ENCODE results near the gene CFAP54. TPM values are rescaled to one million over a fixed set of nuclear protein-coding genes. Genes with fewer than 3 reads are reported as not detected.

The CFAP54 gene, protein sequence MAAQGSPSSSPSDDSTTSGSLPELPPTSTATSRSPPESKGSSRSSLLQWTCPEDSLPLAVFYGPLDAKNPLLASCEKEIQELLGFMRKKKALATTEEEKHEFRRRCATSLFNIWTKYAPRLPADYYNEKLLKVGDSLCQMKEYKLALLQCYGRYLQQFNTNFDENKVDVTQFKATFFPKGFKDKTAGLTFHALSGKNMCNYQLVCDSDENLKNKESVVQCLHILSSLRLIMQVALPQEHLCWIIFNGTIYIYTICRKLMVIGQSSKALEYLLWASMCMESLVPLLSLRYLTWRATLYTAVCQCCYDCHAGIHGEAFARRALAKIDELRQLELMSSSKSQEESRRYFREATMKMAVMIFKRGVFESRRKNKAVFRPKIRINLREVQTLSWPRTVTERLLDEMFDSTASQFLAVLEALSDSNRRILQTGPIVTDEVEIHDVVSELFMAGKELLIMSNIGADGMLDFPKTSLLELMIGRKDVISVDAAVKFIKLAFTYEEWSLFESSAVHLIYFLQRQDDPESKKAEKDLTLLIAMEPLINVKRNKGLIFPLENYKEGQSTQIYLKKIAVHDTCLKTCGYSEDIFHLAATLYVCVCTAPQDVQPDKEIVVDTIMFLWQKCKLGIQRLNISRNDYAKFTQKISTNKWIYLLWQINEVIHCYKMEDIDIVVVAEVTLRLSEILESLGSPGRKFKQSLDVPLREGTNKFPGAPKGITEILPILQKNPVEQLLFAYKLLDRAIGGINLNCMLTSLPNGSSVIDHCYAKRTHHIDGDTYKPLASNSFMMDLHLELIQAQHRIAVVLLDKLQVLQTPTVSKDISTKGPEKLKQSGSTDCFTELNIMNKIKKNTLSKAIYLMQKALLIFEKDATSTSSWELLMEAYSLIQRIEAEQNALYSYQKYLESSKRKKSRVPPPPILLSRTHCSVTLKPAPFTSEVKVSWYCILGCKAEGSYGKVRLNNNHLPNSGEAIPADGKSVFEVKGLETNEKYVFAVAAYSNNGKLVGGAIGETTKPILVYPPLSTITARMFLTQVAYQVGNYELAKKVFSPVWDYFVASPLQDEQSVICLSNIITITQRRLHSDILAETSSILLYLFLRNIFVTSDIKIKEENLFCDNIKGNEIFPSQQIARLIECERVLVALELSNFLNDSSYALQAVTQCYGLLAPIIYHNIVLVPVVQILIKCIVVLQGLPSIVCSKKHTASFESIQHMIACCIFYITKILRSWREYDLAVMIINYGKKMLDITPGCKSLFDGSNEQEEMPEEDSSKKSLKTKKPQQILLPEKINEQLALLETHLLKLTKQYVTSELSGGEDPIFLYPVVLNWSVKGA (N-terminal part only)
- under 1 TPM; 0.24 to 0.67 TPM for total RNA-seq

DNA sequence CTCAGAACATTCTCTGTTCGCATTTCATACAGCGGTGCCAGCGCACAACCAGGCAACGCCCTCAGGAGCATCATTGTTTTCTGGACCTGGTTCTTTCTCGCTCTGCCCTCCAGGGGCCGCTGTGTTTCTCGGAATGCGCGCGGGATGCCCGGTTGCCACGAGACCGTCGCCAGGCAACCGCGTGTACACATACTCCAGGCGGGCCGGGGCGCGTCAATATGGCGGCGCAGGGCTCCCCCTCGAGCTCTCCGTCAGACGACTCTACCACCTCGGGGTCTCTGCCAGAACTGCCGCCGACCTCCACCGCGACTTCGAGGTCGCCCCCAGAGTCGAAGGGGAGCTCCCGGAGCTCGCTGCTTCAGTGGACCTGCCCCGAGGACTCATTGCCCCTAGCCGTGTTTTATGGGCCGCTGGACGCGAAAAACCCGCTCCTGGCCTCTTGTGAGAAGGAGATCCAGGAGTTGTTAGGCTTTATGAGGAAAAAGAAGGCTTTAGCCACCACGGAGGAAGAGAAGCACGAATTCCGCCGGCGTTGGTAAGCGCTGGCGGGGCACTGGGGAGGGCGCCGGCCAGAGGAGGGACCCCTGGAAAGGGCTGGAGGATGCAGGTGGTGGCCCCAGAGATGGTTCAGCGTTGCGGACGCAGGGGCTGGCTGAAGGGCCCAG, at the start of gene CFAP54:
TSS of gene CFAP54 (plus strand) at position 186 of the 665 bp plus-strand sequence. CDS start at position 219, 33 bp downstream.
- peak; percentile 93 to 94 for DNase-seq
- peak; percentile 84 for ATAC-seq (replicated peaks in 1 of 2)
- peaks cover 8% of the 10 kb centered on the region for H3K27me3 Mint-ChIP-seq (ENCODE audit: low read depth)
- peaks cover 34% of the 10 kb centered on the region for H3K4me1 Mint-ChIP-seq (ENCODE audit: low read depth)
- no peak within 1 kb of the TSS for H3K27ac Mint-ChIP-seq
- H3K9me3 Mint-ChIP-seq: no peaks in the 10 kb centered on the region
- no peaks in the 10 kb centered on the region for H3K36me3 Mint-ChIP-seq (ENCODE audit: insufficient read depth in 2 of 2)
- peak within 1 kb of the TSS; percentile 93 for H3K4me3 Mint-ChIP-seq

DNA sequence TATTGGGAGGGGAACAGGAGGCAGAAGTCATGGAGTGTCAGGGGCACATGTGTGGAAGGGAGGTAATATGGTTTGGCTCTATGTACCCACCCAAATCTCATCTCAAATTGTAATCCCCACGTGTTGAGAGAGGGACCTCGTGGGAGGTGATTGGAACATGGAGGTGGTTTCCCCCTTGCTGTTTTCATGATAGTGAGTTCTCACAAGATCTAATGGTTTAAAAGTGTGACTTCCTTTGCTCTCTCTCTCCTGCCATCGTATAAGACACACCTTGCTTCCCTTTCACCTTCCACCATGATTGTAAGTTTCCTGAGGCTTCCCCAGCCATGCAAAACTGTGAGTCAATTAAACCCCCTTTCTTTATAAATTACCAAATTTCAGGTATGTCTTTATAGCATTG, 47.6 kb upstream of the CFAP54 start:
- Mint-ChIP-seq H3K27me3 (ENCODE audit: low read depth) (no peaks in the 10 kb centered on the region), H3K9me3 (peaks cover 0 to 3% of the 10 kb centered on the region in 2 donors), H3K4me3 (peak overlapping the region in 1 of 2 donors; percentile 32), H3K4me1 (ENCODE audit: low read depth) (peaks cover 66% of the 10 kb centered on the region), H3K27ac (peak overlapping the region; percentile 55), H3K36me3 (ENCODE audit: insufficient read depth in 2 of 2) (peaks cover 0 to 1% of the 10 kb centered on the region in 2 donors)
- ATAC-seq (replicated peaks in 1 of 2): no peak
- no peak for DNase-seq

DNA sequence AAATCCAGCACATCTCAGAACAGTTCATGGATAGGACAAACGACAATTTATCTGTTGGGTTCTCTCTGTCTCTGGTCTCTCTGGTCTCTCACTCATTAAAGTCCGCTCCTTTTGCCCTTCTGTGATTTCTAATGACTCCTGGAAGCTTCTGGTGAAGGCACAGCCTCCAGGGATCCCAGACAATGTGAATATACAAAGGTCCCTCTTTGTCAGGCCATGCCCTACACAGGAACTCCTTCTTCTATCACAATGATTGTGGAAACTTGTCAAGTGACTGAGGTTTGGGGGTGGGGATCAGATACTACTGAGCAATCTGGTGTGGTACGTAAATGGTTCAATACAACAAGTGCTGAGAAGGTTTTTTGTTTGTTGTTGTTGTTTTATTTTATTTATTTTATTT, 46.5 kb upstream of the CFAP54 start:
- H3K4me3 Mint-ChIP-seq: no peak overlapping the region
- no peaks in the 10 kb centered on the region for H3K27me3 Mint-ChIP-seq (ENCODE audit: low read depth)
- H3K9me3 Mint-ChIP-seq: peaks cover 0 to 3% of the 10 kb centered on the region in 2 donors
- no peak overlapping the region for H3K27ac Mint-ChIP-seq
- DNase-seq (no peak), ATAC-seq (replicated peaks in 1 of 2) (no peak)
- peaks cover 60% of the 10 kb centered on the region for H3K4me1 Mint-ChIP-seq (ENCODE audit: low read depth)
- H3K36me3 Mint-ChIP-seq (ENCODE audit: insufficient read depth in 2 of 2): peaks cover 0 to 1% of the 10 kb centered on the region in 2 donors

DNA sequence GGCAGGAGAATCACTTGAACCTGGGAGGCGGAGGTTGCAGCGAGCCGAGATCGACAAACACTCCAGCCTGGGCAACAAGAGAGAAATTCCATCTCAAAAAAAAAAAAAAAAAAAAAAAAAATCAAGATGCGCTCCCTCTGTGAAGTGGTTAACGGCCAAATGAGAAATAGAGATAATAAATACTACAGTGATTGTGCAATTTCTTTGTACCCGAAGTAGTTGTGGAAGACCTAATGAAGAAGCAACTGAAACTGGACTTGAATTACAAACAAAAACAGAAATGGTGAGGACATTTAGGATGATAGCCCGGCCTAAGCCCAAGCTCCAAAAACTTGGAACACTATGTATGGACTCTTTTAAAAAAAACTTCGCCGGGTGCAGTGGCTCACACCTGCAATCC, 45.0 kb upstream of the CFAP54 start:
- peaks cover 55% of the 10 kb centered on the region for H3K4me1 Mint-ChIP-seq (ENCODE audit: low read depth)
- peak overlapping the region in 1 of 2 donors; percentile 66 for H3K4me3 Mint-ChIP-seq
- H3K27ac Mint-ChIP-seq: no peak overlapping the region
- H3K36me3 Mint-ChIP-seq (ENCODE audit: insufficient read depth in 2 of 2): peaks cover 0 to 1% of the 10 kb centered on the region in 2 donors
- H3K27me3 Mint-ChIP-seq (ENCODE audit: low read depth): no peaks in the 10 kb centered on the region
- ATAC-seq (replicated peaks in 1 of 2) (no peak), DNase-seq (no peak)
- peaks cover 0 to 3% of the 10 kb centered on the region in 2 donors for H3K9me3 Mint-ChIP-seq

DNA sequence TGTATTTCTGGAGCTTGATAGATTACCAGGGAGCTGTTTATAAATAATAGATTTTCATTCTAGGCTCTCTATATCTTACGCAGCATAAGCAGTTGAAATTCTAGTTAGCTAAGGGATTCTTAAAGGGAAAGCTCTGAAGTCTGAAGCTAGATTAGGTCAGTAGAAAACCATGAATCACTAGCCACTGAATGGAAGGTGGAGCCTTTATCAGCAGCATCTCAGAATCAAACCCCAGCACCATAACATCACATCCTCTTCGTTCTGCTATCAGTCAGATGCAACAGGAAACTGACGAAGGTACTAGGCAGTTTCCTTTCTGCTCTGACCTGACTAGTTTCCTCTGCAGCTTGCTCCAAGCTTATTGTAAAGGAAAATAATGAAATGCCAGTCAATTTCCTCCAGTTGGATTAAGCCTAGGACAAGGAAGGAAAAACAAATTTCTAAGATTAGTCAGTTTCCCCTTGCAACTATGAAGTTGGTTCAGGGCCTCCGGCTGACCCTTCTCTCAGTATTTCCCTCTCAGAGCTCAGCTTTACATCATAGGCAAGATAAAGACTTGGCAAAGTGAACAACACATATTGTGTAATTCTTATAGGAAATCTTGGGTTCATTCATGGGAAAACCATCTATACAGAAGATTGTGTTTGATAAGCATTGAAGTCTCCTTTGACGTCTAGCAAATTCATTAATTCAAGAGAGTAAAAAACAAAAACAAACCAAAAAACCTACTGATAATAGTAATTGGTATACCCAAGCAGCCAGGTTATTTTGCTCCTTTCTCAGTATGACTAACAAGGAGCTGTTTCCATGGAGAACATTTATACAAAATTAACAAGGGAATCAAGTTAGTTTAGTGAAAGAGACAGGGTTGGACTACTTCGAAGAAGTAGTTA, 43.4 kb upstream of the CFAP54 start:
- Mint-ChIP-seq H3K36me3 (ENCODE audit: insufficient read depth in 2 of 2) (peaks cover 0 to 1% of the 10 kb centered on the region in 2 donors), H3K27me3 (ENCODE audit: low read depth) (no peaks in the 10 kb centered on the region), H3K9me3 (peaks cover 0 to 2% of the 10 kb centered on the region in 2 donors), H3K27ac (peak overlapping the region; percentile 100), H3K4me3 (peak overlapping the region; percentile 67 to 92), H3K4me1 (ENCODE audit: low read depth) (peaks cover 61% of the 10 kb centered on the region)
- DNase-seq: peak; percentile 63 to 64
- peak; percentile 99 for ATAC-seq (replicated peaks in 1 of 2)

DNA sequence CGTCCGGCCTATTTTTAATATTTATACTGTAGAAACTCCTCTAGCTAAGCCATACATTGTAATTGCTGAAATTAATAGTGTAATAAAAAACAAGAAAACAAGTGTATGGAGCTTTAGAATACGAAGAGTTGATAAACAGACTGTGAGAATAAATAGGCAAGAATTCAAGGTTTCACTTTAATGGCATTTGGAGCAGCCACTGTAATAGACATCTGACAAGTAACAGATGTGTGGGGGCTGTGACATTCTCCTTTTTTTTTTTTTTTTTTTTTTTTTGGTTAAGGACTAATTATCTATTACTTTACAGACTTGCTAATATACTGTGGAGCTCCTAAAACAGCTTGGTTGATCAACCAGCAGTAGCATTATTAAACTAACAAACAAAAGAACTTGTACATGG, 42.1 kb upstream of the CFAP54 start:
- no peak for ATAC-seq (replicated peaks in 1 of 2)
- Mint-ChIP-seq H3K4me1 (ENCODE audit: low read depth) (peaks cover 58% of the 10 kb centered on the region), H3K27ac (no peak overlapping the region), H3K27me3 (ENCODE audit: low read depth) (no peaks in the 10 kb centered on the region), H3K4me3 (no peak overlapping the region), H3K36me3 (ENCODE audit: insufficient read depth in 2 of 2) (no peaks in the 10 kb centered on the region), H3K9me3 (peaks cover 0 to 2% of the 10 kb centered on the region in 2 donors)
- no peak for DNase-seq

DNA sequence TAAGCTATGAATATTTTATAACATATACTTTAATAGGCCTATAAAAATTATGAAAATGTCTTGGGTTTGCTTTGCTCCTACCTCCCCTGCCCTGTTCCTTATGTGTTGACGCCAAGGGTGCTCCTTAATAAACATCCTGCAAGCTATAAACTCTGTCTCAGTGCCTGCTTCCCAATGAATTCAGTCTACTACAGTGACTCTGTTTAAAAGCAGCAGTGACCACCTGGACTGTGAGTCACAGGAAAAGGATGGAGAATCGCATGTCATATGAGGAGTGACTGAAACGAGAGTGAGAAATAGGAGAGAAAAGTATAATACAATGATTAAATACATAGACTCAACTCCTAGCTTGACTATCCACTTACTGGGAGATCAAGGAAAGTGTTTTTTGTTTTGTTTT, 41.1 kb upstream of the CFAP54 start:
- H3K9me3 Mint-ChIP-seq: peaks cover 0 to 2% of the 10 kb centered on the region in 2 donors
- H3K4me1 Mint-ChIP-seq (ENCODE audit: low read depth): peaks cover 49% of the 10 kb centered on the region
- peak overlapping the region; percentile 13 for H3K27ac Mint-ChIP-seq
- no peak for ATAC-seq (replicated peaks in 1 of 2)
- DNase-seq: no peak
- no peak overlapping the region for H3K4me3 Mint-ChIP-seq
- H3K36me3 Mint-ChIP-seq (ENCODE audit: insufficient read depth in 2 of 2): no peaks in the 10 kb centered on the region
- no peaks in the 10 kb centered on the region for H3K27me3 Mint-ChIP-seq (ENCODE audit: low read depth)

DNA sequence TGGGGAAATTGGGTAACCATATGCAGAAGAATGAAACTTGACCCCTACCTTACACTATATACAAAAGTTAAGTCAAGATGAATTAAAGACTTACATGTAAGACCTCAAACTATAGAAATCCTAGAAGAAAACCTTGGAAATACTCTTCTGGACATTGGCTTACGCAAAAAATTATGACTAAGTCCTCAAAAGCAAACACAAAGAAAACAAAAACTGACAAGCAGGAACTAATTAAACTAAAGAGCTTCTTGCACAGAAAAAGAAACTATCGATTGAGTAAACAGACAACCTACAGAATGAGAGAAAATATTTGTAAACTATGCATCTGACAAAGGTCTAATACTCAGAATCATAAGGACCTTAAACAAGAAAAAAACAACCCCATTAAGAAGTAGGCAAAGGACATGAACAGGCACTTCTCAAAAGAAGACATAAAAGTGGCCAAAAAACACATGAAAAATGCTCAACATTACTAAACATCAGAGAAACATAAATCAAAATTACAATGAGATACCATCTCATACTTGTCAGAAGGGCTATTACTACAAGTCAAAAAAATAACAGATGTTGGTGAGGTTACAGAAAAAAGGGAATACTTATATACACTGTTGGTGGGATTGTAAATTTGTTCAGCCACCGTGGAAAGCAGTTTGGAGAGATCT, 37.0 kb upstream of the CFAP54 start:
- Mint-ChIP-seq H3K9me3 (peaks cover 0 to 2% of the 10 kb centered on the region in 2 donors), H3K4me1 (ENCODE audit: low read depth) (peaks cover 30% of the 10 kb centered on the region), H3K27me3 (ENCODE audit: low read depth) (no peaks in the 10 kb centered on the region), H3K36me3 (ENCODE audit: insufficient read depth in 2 of 2) (no peaks in the 10 kb centered on the region), H3K4me3 (no peak overlapping the region), H3K27ac (no peak overlapping the region)
- DNase-seq (no peak), ATAC-seq (replicated peaks in 1 of 2) (no peak)

DNA sequence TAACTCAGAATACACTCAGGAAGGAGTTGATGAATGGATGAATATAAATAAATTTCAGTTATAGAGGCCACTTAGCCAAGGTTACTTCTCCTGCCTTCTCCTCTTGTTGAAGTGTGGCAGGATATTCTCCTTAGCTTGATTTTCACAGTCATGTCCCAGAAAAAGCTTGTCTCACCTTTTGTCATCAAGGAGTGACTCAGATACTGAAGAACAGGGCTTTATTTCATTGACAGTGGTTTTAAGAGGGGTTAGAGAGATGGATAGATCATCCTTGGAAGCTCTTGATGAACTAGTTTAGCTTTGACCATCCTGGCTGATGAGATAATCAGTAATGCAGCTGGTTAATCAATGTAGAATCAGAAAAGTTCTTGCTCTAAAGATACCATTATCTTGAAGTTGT, 35.0 kb upstream of the CFAP54 start:
- Mint-ChIP-seq H3K27me3 (ENCODE audit: low read depth) (no peaks in the 10 kb centered on the region), H3K9me3 (peaks cover 0 to 2% of the 10 kb centered on the region in 2 donors), H3K36me3 (ENCODE audit: insufficient read depth in 2 of 2) (no peaks in the 10 kb centered on the region), H3K4me1 (ENCODE audit: low read depth) (peaks cover 23% of the 10 kb centered on the region), H3K4me3 (no peak overlapping the region), H3K27ac (no peak overlapping the region)
- no peak for DNase-seq
- ATAC-seq (replicated peaks in 1 of 2): peak; percentile 34 to 50

DNA sequence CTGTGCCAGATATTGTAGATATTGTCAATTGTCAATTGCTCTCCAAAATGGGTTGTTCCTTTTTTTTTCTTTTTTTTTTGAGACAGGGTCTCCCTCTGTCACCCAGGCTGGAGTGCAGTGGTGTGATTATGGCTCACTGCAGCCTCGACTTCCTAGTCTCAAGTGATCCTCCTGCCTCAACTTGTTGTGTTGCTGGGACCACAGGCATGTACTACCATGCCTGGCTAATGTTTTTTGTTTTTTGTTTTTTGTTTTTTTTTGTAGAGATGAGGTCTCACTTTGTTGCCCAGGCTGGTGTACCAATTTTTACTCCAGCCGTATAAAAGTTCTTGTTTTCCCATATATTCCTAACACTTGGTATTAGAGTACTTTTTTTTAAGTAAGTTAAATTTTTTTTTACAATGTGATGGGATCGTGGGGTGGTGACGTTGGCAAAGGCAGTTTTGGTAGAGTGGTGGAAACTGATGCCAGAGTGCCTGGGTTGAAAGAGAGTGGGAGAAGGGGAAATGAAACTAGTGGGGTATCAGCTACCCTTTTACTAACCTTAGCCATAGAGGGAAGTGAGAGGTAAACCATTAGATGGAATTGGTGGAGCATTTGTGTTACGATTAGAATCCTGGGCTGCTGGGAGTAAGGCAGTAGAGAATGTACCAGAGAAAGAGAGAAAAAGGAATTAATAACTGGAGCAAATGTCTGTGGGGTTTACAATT, 33.0 kb upstream of the CFAP54 start:
- peak overlapping the region; percentile 30 for H3K27ac Mint-ChIP-seq
- H3K4me3 Mint-ChIP-seq: no peak overlapping the region
- DNase-seq: no peak
- H3K36me3 Mint-ChIP-seq (ENCODE audit: insufficient read depth in 2 of 2): no peaks in the 10 kb centered on the region
- no peaks in the 10 kb centered on the region for H3K9me3 Mint-ChIP-seq
- no peaks in the 10 kb centered on the region for H3K27me3 Mint-ChIP-seq (ENCODE audit: low read depth)
- no peak for ATAC-seq (replicated peaks in 1 of 2)
- peaks cover 13% of the 10 kb centered on the region for H3K4me1 Mint-ChIP-seq (ENCODE audit: low read depth)
